HFFc6 (cell line): ENCODE results near the gene CTU2. TPM values are rescaled to one million over a fixed set of nuclear protein-coding genes. Genes with fewer than 3 reads are reported as not detected.
A peak's percentile ranks its signal among the peaks of the same experiment; 100 is the strongest.

Experiments used
- DNase-seq: peaks from one replicate; pipeline ENCODE4 v3.0.0-alpha.2; 2018
- H3K27ac Mint-ChIP-seq: 2 replicates; pipeline ENCODE4 v1.8.0; 2020; ENCODE audit warnings: mild to moderate bottlenecking, mixed read lengths
- H3K27me3 Mint-ChIP-seq: 2 replicates; pipeline ENCODE4 v1.8.0; 2021; ENCODE audit warnings: mild to moderate bottlenecking, moderate library complexity, mixed read lengths; ENCODE audit not compliant: insufficient read depth
- H3K36me3 Mint-ChIP-seq: 2 replicates; pipeline ENCODE4 v1.8.0; 2021; ENCODE audit warnings: low read depth, mixed read lengths
- H3K4me1 Mint-ChIP-seq: 2 replicates; pipeline ENCODE4 v1.8.0; 2020; ENCODE audit warnings: low read depth, mixed read lengths
- H3K4me3 Mint-ChIP-seq: 2 replicates; pipeline ENCODE4 v1.8.0; 2020; ENCODE audit warnings: mild to moderate bottlenecking, moderate library complexity, mixed read lengths
- H3K9me3 Mint-ChIP-seq: 2 replicates; pipeline ENCODE4 v1.8.0; 2020; ENCODE audit warnings: mild to moderate bottlenecking, mixed read lengths
- CTCF ChIP-seq: fragments of 200-600 bp; sonication (generic); IDR thresholded peaks from 2 replicates; pipeline ENCODE4 v1.5.0; 2021; ENCODE audit warnings: antibody characterized with exemption, mild to moderate bottlenecking
- total RNA-seq, 6 experiments: library from RNA; stranded (reverse); fragmentation: NEBNext Ultra II Directional; extraction: Animal tissue kit (Norgen Biotek cat#: 25700); gene quantifications; 2 replicates in 1 of 6; 3 replicates in 5 of 6; pipeline ENCODE4 v1.2.3, GENCODE V29; 2021

The CTU2 gene
- total RNA-seq, 6 experiments from 2014 or later, result 26.2 to 37.0 (median 33.2) TPM

DNA sequence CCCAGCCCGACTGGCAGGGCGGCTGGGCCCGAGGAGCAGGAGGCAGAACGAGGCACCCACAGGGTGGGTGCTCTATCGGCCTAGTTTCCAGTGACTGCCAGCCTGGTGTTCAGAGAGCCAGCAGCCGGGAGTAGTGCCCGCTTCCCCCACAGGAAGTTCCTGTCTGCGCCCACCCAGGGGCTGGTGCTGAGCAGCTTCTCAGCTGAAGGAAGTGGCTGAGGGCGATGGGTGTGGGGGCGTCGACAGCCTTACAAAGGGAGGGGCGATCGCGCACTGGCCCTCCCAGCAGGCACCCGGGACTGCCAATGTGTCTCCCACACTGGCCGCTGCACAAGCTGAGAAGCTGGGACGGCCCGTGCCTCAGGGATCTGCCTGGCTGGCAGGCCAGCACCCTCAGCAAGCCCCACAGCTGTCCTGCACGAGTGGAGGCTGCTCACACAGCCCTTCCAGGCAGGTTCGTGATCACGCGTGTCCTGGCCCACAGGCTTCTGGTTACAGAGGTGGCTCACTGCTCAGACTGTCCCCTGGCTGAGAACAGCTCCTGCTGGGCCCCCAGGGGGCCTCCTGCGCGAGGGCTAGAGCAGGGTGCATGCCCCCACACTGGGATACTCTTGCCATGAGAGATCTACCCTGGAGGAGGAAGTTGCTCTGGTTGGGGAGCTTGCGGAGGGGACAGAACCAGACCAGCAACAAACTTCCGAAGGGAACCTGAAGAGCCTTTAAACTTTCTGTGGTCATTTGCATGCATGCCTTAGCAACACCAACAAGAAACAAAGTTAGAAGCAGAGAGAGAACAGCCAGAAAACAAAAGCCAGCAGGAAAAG lies 2.6 kb upstream of the CTU2 start:
- Mint-ChIP-seq H3K4me1 (peaks cover 26% of the 10 kb centered on the region), H3K27me3 (no peaks in the 10 kb centered on the region; the same call in 1 of the 2 replicates), H3K27ac (no peak overlapping the region), H3K9me3 (no peaks in the 10 kb centered on the region), H3K36me3 (no peaks in the 10 kb centered on the region), H3K4me3 (peak overlapping the region; percentile 35)
- no peak for TF ChIP-seq CTCF
- no peak for DNase-seq

DNA sequence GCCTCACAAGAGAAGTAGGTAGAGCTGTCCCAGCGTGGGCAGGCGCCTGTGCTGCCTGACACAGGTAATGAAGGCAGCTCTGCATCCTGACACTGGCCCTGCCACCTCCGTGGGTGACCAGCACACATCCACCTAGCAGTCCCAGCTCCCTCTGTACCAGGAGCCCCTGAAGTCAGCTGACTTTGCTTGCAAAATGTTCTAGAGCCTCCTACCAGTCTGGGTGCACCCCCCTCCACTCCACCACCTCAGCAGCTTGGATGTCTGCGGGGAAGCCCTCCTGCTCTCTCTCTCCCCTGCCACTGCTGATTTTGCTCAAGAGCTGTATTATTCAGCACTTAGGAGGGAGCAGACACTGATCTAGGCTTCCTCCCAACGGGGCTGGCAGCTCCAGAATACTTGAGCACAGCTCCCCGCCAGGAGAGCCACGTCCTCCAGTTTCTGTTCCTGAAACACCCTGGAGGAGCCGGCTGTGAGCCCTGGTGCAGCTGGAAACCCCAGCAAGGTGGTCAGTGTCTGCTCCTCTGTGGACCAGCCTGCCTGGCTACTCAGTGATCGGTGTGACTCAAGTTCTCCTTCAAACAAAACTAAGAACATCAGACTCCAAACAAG lies 1.1 kb upstream of the CTU2 start:
- H3K27ac Mint-ChIP-seq, result peak overlapping the region; percentile 86
- peaks cover 26% of the 10 kb centered on the region for H3K4me1 Mint-ChIP-seq
- H3K36me3 Mint-ChIP-seq, result no peaks in the 10 kb centered on the region
- DNase-seq, result no peak
- peak overlapping the region; percentile 97 for H3K4me3 Mint-ChIP-seq
- H3K9me3 Mint-ChIP-seq, result no peaks in the 10 kb centered on the region
- H3K27me3 Mint-ChIP-seq, result no peaks in the 10 kb centered on the region; the same call in 1 of the 2 replicates
- TF ChIP-seq CTCF, result no peak

DNA sequence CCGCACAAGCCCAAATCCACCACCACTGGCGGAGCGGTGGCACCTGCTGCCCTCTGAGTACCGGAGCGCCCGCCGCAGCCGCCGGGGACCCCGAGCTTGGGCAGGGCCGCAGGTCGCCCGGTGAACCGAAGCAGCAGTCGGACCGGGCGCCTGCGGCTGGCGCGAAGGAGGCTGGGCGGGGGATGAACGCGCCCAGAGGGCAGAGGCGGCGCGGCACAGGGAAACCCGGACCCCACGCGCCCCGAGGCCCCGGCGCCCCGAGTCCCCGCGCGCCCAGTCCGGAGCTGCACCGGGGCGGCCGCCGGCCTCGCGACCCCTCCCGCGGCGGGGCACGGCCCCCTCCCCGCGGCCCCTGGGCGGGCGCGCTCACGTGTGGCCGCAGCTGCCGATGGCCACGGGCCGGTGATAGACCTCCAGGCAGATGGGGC lies 488 bp upstream of the CTU2 start:
- no peak for TF ChIP-seq CTCF
- Mint-ChIP-seq H3K36me3 (no peaks in the 10 kb centered on the region), H3K27me3 (no peaks in the 10 kb centered on the region; the same call in 1 of the 2 replicates), H3K4me1 (peaks cover 26% of the 10 kb centered on the region), H3K9me3 (no peaks in the 10 kb centered on the region), H3K4me3 (peak overlapping the region; percentile 97), H3K27ac (peak overlapping the region; percentile 86)
- DNase-seq, result no peak

DNA sequence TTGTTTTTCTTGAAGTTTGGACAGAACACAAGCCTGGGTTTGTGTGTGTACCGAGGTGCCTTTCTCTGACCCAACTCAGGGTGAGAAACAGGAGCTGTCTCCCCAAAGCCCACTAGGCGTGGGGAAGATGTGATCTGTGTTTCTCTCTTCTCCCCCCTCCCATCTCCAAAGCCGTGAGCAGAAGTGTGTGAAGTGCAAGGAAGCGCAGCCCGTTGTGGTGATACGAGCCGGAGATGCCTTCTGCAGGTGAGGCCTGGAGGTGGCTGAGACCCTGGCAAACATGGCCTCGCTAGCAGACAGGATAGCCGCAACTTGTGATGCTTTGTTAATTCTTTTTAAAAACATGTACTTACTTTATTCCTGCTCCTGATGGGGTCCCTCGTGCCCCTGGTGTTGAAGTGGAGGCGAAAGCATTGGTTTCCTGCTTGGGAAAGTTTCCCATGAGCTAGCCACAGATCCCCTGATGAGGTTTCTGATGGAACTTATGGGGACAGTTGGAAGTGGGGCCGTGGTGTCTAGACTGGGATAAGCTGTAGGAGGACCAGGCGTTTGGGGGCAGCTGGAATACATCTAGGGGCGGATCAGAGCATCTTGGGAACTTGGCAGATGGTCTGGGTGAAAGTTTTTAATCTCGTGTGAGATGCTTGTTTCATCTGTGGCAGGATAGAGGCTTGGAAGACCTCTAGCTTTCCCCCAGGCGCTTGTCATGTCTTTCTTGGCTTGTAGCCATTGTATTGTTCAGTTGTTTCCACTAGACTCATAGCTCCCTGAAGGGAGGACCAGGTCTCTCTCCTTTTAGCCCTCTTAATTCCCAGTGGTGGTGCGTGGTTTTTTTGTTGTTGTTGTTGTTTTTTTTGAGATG lies 893 bp downstream of the CTU2 start:
- peak; percentile 24 for DNase-seq
- Mint-ChIP-seq H3K4me1 (peaks cover 26% of the 10 kb centered on the region), H3K27me3 (peaks cover 3% of the 10 kb centered on the region), H3K4me3 (peak overlapping the region; percentile 93), H3K36me3 (no peaks in the 10 kb centered on the region), H3K9me3 (no peaks in the 10 kb centered on the region), H3K27ac (peak overlapping the region; percentile 39)
- TF ChIP-seq CTCF, result no peak

DNA sequence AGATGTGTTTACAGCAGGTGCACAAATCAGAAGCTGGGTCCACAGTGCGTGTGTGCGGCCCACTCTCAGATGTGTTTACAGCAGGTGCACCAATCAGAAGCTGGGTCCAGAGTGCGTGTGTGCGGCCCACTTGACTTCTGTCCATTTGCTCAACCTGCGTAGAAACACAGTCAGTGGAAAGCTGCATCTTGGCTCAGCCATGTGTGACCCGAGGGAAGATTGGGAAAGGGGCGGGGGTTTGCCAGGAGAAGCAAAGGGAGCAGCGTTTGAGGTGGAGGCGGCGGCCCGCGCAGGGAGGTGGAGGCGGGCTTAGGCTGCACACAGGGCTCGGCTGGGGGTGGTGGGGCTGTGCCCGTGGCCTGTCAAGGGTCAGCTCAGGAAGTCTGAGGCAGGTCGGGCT lies 4.3 kb downstream of the CTU2 start:
- Mint-ChIP-seq H3K27me3 (peaks cover 5% of the 10 kb centered on the region), H3K27ac (peak overlapping the region; percentile 46; the same call in 1 of the 2 replicates), H3K36me3 (peaks cover 4% of the 10 kb centered on the region; the same call in 1 of the 2 replicates), H3K4me3 (no peak overlapping the region), H3K9me3 (no peaks in the 10 kb centered on the region), H3K4me1 (peaks cover 11% of the 10 kb centered on the region)
- TF ChIP-seq CTCF, result no peak
- DNase-seq, result no peak
